ENCODE measurements around the gene UGT2A1.

DNA sequence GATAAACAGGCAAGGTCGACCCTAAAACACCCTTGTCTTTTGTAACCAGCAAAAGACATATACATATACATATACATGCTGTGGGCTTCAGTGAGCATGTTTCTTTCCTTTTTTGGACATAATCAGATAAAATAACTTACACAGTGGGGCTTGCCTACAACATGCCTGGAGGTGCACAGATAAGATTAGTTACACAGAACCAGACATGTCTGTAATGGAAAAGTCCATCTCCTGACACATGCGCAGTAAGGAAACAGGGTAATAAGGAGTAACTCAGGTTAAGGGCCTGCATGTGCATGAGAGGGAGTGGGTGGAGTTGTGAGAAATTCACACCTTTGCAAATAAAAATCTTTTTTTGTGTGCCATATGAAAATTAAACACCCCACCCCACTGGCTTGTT lies 3.4 kb downstream of the UGT2A1 start:
- TF ChIP-seq, protein P1, sequence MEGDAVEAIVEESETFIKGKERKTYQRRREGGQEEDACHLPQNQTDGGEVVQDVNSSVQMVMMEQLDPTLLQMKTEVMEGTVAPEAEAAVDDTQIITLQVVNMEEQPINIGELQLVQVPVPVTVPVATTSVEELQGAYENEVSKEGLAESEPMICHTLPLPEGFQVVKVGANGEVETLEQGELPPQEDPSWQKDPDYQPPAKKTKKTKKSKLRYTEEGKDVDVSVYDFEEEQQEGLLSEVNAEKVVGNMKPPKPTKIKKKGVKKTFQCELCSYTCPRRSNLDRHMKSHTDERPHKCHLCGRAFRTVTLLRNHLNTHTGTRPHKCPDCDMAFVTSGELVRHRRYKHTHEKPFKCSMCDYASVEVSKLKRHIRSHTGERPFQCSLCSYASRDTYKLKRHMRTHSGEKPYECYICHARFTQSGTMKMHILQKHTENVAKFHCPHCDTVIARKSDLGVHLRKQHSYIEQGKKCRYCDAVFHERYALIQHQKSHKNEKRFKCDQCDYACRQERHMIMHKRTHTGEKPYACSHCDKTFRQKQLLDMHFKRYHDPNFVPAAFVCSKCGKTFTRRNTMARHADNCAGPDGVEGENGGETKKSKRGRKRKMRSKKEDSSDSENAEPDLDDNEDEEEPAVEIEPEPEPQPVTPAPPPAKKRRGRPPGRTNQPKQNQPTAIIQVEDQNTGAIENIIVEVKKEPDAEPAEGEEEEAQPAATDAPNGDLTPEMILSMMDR (IDR thresholded peaks at IDR 0.05), result no peak
- TF ChIP-seq EP300 (IDR thresholded peaks at IDR 0.05), result no peak

Data from gastroesophageal sphincter (tissue), 3 donors.